A549 treated with Hydrocortisone at 1 μM for 4 hours (cell line): Measurements from ENCODE around the gene CCL4L2. TPM values are rescaled to one million over a fixed set of nuclear protein-coding genes. Genes with fewer than 3 reads are reported as not detected.

Experiments used
- total RNA-seq: library from RNA; stranded (reverse); fragments of 200-300 nt; extraction: Qiagen RNA extraction; gene quantifications from 5 replicates; pipeline ENCODE4 v1.2.3, GENCODE V29; 2022

The CCL4L2 gene
- total RNA-seq = not detected in 5 replicates

GRCh38 chr17:36210439-36211211 is at the start of gene CCL4L2:
Gene CCL4L2, plus strand, starts transcription at chr17:36211063.

GRCh38 chr17:36176536-36176935 is 34.3 kb upstream of the CCL4L2 start, which contains the start of gene TBC1D3B:
Gene TBC1D3B, minus strand, starts transcription at chr17:36176636. Its CDS starts 1,586 bp downstream, at chr17:36175050.

Other genes starting within 250 kb of the CCL4L2 start
- gene CCL16, start 229.6 kb upstream of the CCL4L2 start, total RNA-seq = not detected in 5 replicates
- not detected in 5 replicates for gene CCL14, start 224.3 kb upstream of the CCL4L2 start, total RNA-seq
- 0.09 to 0.13 TPM in 2 of 5 replicates, not detected in the others for gene CCL15, start 209.5 kb upstream of the CCL4L2 start, total RNA-seq
- gene CCL23, start 193.1 kb upstream of the CCL4L2 start, total RNA-seq = not detected in 5 replicates
- not detected in 5 replicates for gene CCL18, start 146.8 kb upstream of the CCL4L2 start, total RNA-seq
- not detected in 5 replicates for gene CCL3, start 120.9 kb upstream of the CCL4L2 start, total RNA-seq
- not detected in 5 replicates for gene CCL4, start 107.2 kb upstream of the CCL4L2 start, total RNA-seq
- 2.1 to 3.6 TPM (median 2.5 TPM) in 5 replicates for gene TBC1D3B, start 34.4 kb upstream of the CCL4L2 start, total RNA-seq
- gene CCL3L1, start 14.3 kb upstream of the CCL4L2 start, total RNA-seq = not detected in 5 replicates
- 0.10 to 0.27 TPM (median 0.17 TPM) in 5 replicates for gene TBC1D3I, start 53.5 kb downstream of the CCL4L2 start, total RNA-seq
- gene TBC1D3G, start 112.8 kb downstream of the CCL4L2 start, total RNA-seq = not detected in 5 replicates
- not detected in 5 replicates for gene TBC1D3H, start 177.4 kb downstream of the CCL4L2 start, total RNA-seq